ENCODE results near the gene SMIM13.

The SMIM13 gene

GRCh38 chr6:11093626-11094410 is at the start of gene SMIM13:
TSS of gene SMIM13 (plus strand) at chr6:11093834. CDS start at chr6:11094314, 480 bp downstream.
- DNase-seq = peak; percentile 95

- no peak for DNase-seq
Observed at GRCh38 chr6:11043961-11044711, 49.5 kb upstream of the SMIM13 start, which contains the start of gene ELOVL2. TSS of gene ELOVL2 (minus strand) at chr6:11044305. CDS start at chr6:11044230, 75 bp downstream.

- DNase-seq = no peak
Observed at GRCh38 chr6:11044712-11045167, 48.9 kb upstream of the SMIM13 start.

GRCh38 chr6:11050731-11051130 is 42.9 kb upstream of the SMIM13 start:
- DNase-seq = no peak

- no peak for DNase-seq
Observed at GRCh38 chr6:11053307-11053706, 40.3 kb upstream of the SMIM13 start.

- no peak for DNase-seq
Observed at GRCh38 chr6:11054722-11055121, 38.9 kb upstream of the SMIM13 start.

- DNase-seq = no peak
Observed at GRCh38 chr6:11055127-11055627, 38.5 kb upstream of the SMIM13 start.

DNA sequence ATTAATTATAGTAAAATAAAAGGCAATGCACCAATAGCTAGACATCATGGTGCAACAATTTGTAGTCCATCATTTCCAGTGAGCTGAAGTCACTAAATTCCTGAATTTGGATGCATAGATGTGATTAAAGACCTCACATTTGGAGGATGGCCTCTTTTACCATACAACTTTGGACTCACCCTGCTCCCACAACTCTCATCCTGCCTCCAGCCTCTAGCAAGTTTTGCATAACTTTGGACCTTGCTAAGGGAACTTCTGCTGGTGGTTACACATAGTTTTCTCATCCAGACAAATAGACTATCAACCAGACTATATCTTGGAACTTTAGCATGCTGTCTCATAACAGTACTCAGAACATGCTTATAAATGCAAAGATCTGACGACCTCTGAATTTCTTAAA is 36.8 kb upstream of the SMIM13 start:
- DNase-seq = no peak

- DNase-seq = no peak
Observed at GRCh38 chr6:11058406-11058805, 35.2 kb upstream of the SMIM13 start.

DNA sequence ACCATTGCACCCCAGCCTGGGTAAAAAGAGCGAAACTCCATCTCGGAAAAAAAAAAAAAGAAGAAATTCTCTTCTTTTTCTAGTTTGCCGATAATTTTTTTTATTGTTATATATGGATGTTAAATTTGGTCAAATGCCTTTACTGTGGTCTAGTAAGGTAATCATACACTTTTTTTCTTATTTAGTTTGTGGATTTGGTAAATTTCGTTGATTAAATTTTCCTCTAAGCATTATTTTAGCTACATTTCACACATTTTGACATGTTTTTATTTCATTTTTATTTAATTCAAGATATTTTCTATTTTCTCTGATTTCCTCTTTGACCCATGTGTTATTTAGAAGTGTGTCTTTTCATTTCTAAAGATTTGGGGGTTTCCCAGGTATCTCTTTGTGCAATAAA is 31.6 kb upstream of the SMIM13 start:
- DNase-seq = no peak

DNA sequence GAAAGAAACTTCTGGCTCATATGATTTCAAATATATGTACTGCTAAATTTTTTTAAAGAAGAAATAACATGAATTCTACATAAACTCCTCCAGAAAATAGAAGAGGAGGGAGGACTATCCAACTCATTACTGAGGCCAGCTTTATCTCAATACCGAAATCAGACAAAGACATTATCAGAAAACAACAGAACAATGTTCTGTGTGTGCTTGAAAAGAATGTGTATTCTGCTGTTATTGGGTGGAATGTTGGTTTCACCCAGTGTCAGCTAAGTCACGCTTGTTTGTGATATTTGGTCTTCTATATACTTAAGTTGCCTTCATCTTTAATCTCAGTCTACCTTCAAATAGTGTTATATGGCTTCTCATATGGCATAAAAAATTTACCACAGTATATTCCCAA is 30.9 kb upstream of the SMIM13 start:
- DNase-seq = no peak

GRCh38 chr6:11064836-11065235 is 28.8 kb upstream of the SMIM13 start:
- no peak for DNase-seq

GRCh38 chr6:11065436-11066202 is 28.0 kb upstream of the SMIM13 start:
- no peak for DNase-seq

DNA sequence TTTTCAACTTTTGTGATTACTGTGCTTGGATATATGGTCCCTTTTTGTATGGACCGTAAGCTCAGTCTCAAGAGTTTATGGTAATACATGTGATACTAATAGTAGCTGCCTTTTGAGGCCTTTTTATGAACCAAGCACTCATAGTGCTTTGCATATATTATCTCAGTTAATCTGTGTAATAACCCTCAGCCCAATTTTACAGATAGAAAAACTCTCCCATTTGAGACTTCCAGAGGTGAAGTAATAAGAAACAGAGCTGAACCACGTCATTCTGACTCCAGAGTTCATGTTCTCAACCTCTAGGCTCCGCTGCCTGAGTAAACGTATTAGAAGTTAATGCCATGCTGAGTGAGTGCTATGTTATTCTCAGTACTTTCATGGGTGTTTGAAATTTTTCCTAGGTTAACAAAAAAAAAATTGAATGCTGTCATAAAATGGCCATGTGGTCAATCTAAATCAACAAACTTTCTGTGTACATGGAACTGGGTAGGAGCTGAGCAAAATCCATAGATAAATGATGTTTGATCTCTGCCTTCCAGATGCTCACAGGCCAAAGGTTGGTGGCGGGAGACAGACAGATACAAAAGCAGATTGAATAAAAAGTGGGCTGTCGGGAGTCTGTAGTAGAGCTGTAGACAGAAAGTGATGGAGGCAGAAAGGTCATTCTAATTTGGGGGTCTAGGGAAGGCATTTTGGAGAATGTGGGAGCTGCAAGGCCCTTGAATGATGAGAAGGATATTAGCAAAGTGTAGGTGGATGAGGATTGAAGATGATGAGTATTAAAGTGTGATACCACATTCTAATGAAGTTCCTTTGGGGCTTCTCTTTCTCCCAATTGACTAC is 26.9 kb upstream of the SMIM13 start:
- no peak for DNase-seq

GRCh38 chr6:11067348-11067747 is 26.3 kb upstream of the SMIM13 start:
- DNase-seq = no peak

- DNase-seq = no peak
Observed at GRCh38 chr6:11069760-11070159, 23.9 kb upstream of the SMIM13 start.

DNA sequence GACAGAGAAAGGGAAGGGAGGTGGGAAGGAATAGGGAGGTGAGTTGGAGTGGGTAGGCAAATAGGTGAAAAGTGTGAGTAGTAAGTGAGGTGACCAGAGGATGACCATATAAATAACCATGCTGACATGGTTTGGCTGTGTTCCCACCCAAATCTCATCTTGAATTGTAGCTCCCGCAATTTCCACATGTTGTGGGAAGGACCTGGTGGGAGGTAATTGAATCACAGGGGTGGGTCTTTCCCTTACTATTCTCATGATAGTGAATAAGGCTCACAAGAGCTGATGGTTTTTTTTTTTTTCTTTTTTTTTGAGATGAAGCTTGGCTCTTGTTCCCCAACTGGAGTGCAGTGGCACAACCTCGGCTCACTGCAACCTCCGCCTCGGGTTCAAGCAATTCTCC is 21.5 kb upstream of the SMIM13 start:
- no peak for DNase-seq

DNA sequence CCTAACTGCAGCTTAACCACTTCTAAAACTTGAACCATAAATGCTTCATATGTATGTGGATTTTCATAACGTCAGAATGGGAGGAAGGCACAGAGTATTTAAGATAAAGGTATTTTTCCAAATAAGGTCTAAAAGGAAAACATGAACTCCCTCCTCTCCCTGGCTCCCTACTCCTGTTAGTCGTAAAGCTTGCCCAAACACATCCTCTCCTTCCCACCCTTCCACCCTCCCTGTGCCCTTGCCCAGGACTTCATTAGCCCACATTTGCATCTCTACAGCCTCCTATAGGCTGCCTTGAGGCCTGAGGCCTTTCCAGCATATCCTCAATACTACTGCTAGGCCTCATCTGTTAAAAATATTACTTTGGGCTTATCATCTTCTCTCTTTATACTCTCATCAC is 17.1 kb upstream of the SMIM13 start:
- no peak for DNase-seq

DNA sequence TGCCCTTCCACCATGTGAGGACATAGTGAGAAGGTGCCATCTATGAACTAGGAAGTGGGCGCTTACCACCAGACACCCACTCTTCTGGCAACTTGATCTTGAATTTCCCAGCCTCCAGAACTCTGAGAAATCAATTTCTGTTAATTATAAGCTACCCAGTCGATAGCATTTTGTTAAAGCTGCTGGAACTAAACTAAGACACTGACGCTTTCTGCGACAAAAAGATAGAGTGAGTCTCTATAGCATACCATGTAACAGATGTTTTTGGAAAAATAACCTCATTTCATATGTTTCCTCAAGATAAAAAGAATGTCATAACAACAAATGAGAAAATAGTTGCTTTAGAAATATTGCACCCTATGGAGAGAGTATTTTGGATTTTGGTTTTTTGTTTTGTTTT is 15.4 kb upstream of the SMIM13 start:
- DNase-seq = no peak

GRCh38 chr6:11080296-11080695 is 13.3 kb upstream of the SMIM13 start:
- DNase-seq = no peak

GRCh38 chr6:11083491-11083890 is 10.1 kb upstream of the SMIM13 start:
- DNase-seq = no peak

GRCh38 chr6:11083956-11084355 is 9.7 kb upstream of the SMIM13 start:
- DNase-seq = no peak

Measured in CD4-positive, alpha-beta T cell treated with Interleukin-15 for 1 hour (primary cell).